ENCODE data around the gene ZCCHC7.
"Not testable (repeated sequence)": the region's sequence is repeated elsewhere in the genome, so short reads cannot be mapped to it uniquely, and the experiment has no call there.

The ZCCHC7 gene

GRCh38 chr9:37179576-37179975 lies 59.2 kb downstream of the ZCCHC7 start:
- DNase-seq: no peak

DNA sequence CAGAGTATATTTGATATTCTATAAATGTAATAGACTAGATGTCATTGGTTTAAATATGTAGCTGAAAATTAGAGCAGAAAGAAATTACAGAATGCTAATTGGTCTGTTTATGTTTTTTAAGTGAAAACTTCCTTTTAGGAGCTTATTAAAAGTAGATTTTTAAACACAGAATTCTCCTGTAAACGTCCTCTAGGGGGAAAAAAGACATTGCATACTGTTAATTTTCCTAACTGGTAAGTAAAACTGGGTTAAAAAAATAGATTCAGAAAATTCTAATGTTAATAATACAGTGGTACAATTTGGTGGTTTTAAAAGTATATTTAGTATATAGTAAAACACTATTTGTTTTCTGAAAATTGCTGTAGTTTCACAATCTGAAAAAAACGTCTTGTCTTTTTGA lies 59.8 kb downstream of the ZCCHC7 start:
- DNase-seq: no peak

- DNase-seq: no peak
These were observed 62.3 kb downstream of the ZCCHC7 start for GRCh38 chr9:37182718-37183117.

GRCh38 chr9:37184905-37185867 lies 64.8 kb downstream of the ZCCHC7 start:
- DNase-seq: no peak

DNA sequence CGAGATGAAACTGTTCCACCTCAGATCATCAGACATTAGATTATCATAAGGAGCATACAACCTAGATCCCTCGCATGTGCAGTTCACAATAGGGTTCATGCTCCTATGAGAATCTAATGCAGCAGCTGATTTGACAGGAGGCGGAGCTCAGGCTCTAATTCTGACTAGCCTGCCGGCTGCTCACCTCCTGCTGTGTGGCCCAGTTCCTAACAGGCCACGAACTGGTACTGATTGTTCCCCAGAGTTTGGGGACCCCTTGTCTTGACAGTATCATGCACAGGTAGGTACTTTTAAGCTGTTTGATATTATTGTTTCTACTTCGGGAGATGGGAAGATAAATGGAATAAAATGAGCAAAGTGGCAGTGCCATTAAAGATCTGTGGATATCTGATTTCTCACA lies 66.9 kb downstream of the ZCCHC7 start:
- DNase-seq: peak in 1 of 2 experiments; percentile 32

GRCh38 chr9:37187713-37188439 lies 67.5 kb downstream of the ZCCHC7 start:
- DNase-seq: no peak

DNA sequence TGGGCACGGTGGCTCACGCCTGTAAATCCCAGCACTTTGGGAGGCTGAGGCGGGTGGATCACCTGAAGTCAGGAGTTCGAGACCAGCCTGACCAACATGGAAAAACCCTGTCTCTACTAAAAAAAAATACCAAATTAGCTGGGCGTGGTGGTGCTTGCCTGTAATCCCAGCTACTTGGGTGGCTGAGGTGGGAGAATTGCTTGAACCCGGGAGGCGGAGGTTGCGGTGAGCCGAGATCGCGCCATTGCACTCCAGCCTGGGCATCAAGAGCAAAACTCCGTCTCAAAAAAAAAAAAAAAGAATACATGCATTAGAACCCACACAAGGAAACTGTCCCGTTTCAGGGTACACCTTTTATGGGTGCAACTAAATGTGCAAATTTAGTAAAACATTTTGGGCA lies 70.4 kb downstream of the ZCCHC7 start:
- not testable (repeated sequence) for DNase-seq

GRCh38 chr9:37191403-37192089 lies 71.2 kb downstream of the ZCCHC7 start:
- DNase-seq: no peak

- no peak for DNase-seq
These were observed 72.4 kb downstream of the ZCCHC7 start for GRCh38 chr9:37192803-37193202.

DNA sequence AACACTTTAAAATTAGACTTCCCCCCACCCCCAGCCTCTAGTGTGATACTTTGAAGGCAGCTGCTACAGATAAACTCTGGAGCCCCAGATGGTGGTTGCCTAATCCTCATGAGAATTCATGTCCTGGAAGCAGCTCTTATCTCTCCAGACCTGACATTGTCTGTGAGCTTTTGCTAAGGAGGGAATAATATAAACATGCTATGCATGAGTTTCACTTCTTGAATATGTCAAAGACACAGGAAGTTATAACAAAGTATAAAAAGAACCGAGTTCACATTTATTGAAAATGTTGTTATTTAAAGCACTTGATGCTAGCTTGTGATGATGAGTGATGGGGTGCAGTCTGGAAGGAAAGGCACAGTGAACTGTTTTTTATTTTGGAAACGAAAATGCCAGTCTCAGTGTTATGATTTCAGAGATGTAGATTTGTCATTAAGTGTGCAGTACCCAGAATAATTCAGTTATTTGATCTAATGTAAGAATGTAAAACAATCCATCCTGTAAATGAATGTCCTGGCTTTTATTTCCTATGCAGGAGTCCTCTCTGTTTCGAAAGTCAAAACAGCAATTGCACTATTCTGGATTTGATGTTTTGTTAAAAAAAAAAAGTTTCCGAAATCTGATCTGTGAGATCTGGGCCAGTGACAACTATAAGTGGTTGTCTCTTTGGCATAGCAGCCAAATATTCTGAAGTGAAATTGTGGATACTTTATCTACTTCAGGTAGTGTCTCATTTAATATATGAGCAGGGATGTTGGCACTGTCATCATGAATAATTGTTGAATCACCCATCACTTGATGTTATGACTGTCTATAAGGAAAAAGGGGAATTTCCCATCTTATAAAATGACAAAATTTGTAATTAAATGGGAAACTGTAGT lies 77.0 kb downstream of the ZCCHC7 start:
- no peak for DNase-seq

DNA sequence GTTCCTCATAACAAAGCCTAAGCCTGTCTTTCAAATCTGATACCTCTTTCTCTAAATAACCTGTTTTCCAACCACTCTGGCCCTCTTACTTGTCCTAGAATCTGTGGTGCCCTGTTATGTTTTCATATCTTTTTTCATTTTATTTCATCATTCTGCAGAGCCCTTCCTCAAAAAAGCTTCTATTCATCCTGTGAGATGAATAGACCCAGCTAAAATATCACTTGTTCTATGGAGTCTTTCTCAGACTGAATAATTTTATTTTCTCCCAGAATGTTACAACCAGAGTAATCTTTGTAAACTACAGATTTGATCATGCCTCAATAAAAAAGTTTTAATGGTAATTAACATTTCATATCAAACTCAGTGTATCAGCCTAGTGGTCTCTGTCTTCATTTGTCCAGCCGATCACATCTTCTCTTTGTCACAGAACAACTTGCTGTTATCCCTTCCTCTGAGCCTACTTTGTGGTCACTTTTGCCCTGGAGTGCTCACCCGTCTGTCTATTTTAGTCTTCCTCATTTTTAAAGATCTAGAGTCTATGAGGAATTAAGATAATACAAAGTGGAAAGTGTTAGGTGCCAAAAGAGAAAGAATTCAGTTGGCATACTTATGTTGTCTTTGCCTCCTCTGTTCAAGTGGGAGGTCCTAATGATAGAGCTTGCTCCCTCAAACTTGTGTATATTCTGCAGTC lies 77.8 kb downstream of the ZCCHC7 start:
- no peak for DNase-seq

DNA sequence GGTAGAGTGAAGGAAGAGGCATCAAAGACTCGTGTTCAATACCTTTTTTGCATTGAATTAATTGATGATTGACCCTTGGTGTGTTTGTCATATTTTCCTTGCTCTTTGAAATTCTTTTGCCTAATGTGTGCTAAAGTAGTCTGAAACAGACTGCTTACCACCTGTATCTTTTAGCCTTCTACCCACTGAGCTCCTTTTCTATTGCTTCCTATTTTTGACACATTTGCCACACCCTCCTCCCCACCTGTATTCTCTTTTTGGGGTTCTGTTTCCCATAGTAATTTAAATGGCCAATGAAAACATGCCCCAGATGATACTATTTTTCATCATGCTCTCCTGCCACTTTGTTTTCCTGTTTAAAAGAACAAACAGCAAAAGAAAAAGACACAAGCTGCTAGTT lies 78.5 kb downstream of the ZCCHC7 start:
- no peak for DNase-seq

- no peak for DNase-seq
These were observed 80.1 kb downstream of the ZCCHC7 start for GRCh38 chr9:37200433-37201005.

GRCh38 chr9:37201581-37201980 lies 81.2 kb downstream of the ZCCHC7 start:
- no peak for DNase-seq

GRCh38 chr9:37202091-37202490 lies 81.7 kb downstream of the ZCCHC7 start:
- no peak for DNase-seq

DNA sequence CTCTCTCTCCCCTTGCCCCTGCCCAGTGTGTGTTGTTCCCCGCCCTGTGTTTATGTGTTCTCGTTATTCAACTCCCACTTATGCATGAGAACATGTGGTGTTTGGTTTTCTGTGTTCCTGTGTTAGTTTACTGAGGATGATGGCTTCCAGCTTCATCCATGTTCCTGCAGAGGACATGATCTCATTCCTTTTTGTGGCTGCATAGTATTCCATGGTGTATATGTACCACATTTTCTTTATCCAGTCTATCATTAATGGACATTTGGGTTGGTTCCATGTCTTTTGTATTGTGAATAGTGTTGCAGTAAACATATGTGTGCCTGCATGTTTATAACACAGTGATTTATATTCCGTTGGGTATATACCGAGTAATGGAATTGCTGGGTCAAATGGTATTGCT lies 83.1 kb downstream of the ZCCHC7 start:
- DNase-seq: not testable (repeated sequence)

GRCh38 chr9:37206121-37206620 lies 85.8 kb downstream of the ZCCHC7 start:
- DNase-seq: no peak

GRCh38 chr9:37209431-37210386 lies 89.3 kb downstream of the ZCCHC7 start:
- DNase-seq: no peak

DNA sequence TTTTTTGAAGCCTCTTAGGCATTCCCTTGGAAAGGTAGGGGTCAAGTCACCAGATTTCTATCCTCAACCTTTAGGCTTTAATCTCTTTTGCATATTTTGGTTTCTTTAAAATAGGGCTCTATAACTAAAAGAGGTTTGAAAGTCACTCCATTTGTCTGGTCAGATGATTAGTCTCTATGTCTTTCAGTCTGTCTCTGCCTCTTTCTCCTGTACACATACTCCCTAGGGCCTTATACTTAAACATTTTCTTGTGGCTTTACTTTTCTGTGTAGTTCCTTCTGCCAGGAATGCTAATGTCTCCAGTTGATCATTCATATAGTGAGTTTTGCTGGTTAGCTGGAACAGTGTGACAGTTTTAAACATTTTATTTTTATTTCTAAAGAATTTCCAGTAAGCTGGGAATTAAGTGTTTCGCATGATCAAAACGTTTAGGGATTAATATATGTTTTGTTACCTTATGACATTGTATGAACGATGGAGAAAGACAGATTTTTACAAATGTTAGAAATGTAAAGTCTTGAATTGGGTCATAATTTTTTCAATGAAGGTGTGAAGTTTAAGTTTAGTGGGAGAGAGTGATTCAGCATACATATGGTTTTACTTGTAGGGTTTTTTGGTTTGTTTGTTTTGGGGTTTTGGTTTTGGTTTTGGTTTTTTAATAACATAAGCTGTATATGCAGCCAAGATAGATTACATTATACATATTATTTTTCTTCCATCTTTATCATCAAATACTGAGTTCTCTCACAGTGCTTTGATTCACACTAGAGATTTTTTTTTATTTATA lies 90.6 kb downstream of the ZCCHC7 start:
- DNase-seq: no peak
